Neural cell (in vitro differentiated cells): ENCODE measurements around the gene ISG15.

ENCODE experiments used
- EP300 ChIP-seq: fragments of 450-650 bp; conservative IDR thresholded peaks from 2 replicates; pipeline ENCODE4 v1.6.1; 2014; ENCODE audit warnings: antibody characterized with exemption, mild to moderate bottlenecking, moderate library complexity; ENCODE audit not compliant: poor library complexity, severe bottlenecking
- REST ChIP-seq: IDR thresholded peaks from 2 replicates; pipeline ENCODE4 v1.6.1; 2012; ENCODE audit warnings: borderline replicate concordance

GRCh38 chr1:965526-966134 lies 47.7 kb upstream of the ISG15 start:
- no peak for TF ChIP-seq REST
- TF ChIP-seq EP300, result no peak
